Left ventricle myocardium inferior (tissue), 1 donor: ENCODE results near the gene JAKMIP1. TPM values are rescaled to one million over a fixed set of nuclear protein-coding genes. Genes with fewer than 3 reads are reported as not detected.

ENCODE experiments used
- DNase-seq: peaks from one replicate; pipeline ENCODE4 v3.0.0-alpha.2; 2020
- H3K27ac ChIP-seq: fragments of 200-600 bp; replicated peaks from 2 replicates; pipeline ENCODE4 v1.8.0; 2021
- H3K27me3 ChIP-seq: fragments of 200-600 bp; 2 replicates; pipeline ENCODE4 v1.8.0; 2021; ENCODE audit warnings: low read depth
- H3K36me3 ChIP-seq: fragments of 200-600 bp; 2 replicates; pipeline ENCODE4 v1.8.0; 2021
- H3K4me1 ChIP-seq: fragments of 200-600 bp; 2 replicates; pipeline ENCODE4 v1.8.0; 2021
- H3K4me3 ChIP-seq: fragments of 200-600 bp; 2 replicates; pipeline ENCODE4 v1.8.0; 2021; ENCODE audit warnings: mild to moderate bottlenecking, moderate library complexity
- H3K9me3 ChIP-seq: fragments of 200-600 bp; replicated peaks from 2 replicates; pipeline ENCODE4 v1.8.0; 2021
- intact Hi-C: fragments of 100-400 bp; cut with micrococcal nuclease; formaldehyde crosslinking; loops from one replicate; pipeline ENCODE4 v1.11.0; 2022
- total RNA-seq: library from RNA; stranded (reverse); fragmentation: NEBNext Ultra II Directional; extraction: Animal tissue kit (Norgen Biotek cat#: 25700); gene quantifications from one replicate; pipeline ENCODE4 v1.2.1, GENCODE V29; 2021
- TF ChIP-seq, protein P1 (sequence below): fragments of 200-600 bp; IDR thresholded peaks from 2 replicates; pipeline ENCODE4 v1.8.0; 2021; ENCODE audit warnings: antibody characterized with exemption, mild to moderate bottlenecking, borderline replicate concordance
- donor health status: DM: no; HTN: yes; CAD: no; lungs with severe emphysema.

Gene JAKMIP1
- total RNA-seq, 1 donor from 2014 or later: not detected

DNA sequence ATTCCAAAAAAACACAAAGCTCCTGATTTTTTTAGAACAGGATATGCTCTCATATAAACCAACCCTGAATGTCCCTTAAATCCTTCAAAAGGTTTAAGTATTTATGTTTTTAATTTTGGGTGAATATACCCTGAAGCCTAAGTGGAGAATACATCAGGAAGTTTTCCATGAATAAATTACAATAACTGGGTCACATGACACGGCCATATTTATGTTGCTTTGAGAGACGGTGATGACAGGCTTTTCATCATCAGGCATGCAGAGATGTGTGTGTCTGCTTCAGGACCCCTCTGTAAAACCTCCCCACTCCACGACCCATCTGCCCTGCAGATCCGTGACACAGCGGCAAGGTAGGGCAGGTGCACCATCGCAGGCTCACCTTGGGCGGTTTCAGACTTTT is 121.8 kb downstream of the JAKMIP1 start:
- TF ChIP-seq, protein P1, sequence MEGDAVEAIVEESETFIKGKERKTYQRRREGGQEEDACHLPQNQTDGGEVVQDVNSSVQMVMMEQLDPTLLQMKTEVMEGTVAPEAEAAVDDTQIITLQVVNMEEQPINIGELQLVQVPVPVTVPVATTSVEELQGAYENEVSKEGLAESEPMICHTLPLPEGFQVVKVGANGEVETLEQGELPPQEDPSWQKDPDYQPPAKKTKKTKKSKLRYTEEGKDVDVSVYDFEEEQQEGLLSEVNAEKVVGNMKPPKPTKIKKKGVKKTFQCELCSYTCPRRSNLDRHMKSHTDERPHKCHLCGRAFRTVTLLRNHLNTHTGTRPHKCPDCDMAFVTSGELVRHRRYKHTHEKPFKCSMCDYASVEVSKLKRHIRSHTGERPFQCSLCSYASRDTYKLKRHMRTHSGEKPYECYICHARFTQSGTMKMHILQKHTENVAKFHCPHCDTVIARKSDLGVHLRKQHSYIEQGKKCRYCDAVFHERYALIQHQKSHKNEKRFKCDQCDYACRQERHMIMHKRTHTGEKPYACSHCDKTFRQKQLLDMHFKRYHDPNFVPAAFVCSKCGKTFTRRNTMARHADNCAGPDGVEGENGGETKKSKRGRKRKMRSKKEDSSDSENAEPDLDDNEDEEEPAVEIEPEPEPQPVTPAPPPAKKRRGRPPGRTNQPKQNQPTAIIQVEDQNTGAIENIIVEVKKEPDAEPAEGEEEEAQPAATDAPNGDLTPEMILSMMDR: no peak
- Histone ChIP-seq H3K9me3 (no peaks in the 10 kb centered on the region), H3K27me3 (peaks cover 57% of the 10 kb centered on the region), H3K36me3 (no peaks in the 10 kb centered on the region), H3K4me1 (no peaks in the 10 kb centered on the region), H3K4me3 (no peak overlapping the region), H3K27ac (no peak overlapping the region)
- intact Hi-C loops: no loop called here
- DNase-seq: no peak

- Histone ChIP-seq H3K9me3 (no peaks in the 10 kb centered on the region), H3K27me3 (peaks cover 47% of the 10 kb centered on the region), H3K4me1 (no peaks in the 10 kb centered on the region), H3K27ac (no peak overlapping the region), H3K4me3 (no peak overlapping the region), H3K36me3 (no peaks in the 10 kb centered on the region)
- intact Hi-C loops: no loop called here
- DNase-seq: no peak
- TF ChIP-seq, protein P1: no peak
Observed at GRCh38 chr4:6076391-6076790, 124.0 kb downstream of the JAKMIP1 start.

DNA sequence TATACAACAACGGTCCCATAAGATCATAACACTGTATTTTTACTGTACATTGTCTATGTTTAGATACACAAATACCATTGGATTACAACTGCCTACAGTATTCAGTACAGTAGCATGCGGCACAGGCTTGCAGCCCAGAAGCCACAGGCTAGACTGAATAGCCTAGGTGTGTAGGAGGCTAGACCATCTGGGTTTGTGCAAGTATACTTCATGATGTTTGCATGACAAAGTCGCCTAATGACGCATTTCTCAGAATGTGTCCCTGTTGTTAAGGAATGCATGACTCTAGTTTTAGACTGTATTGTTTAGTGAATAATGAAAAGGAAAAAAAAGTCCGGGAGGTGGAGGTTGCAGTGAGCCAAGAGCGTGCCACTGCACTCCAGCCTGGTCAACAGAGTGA is 125.6 kb downstream of the JAKMIP1 start:
- Histone ChIP-seq H3K4me1 (no peaks in the 10 kb centered on the region), H3K36me3 (no peaks in the 10 kb centered on the region), H3K4me3 (no peak overlapping the region), H3K9me3 (no peaks in the 10 kb centered on the region), H3K27ac (no peak overlapping the region), H3K27me3 (peaks cover 49% of the 10 kb centered on the region)
- TF ChIP-seq, protein P1: no peak
- DNase-seq: no peak
- intact Hi-C loops: no loop called here

DNA sequence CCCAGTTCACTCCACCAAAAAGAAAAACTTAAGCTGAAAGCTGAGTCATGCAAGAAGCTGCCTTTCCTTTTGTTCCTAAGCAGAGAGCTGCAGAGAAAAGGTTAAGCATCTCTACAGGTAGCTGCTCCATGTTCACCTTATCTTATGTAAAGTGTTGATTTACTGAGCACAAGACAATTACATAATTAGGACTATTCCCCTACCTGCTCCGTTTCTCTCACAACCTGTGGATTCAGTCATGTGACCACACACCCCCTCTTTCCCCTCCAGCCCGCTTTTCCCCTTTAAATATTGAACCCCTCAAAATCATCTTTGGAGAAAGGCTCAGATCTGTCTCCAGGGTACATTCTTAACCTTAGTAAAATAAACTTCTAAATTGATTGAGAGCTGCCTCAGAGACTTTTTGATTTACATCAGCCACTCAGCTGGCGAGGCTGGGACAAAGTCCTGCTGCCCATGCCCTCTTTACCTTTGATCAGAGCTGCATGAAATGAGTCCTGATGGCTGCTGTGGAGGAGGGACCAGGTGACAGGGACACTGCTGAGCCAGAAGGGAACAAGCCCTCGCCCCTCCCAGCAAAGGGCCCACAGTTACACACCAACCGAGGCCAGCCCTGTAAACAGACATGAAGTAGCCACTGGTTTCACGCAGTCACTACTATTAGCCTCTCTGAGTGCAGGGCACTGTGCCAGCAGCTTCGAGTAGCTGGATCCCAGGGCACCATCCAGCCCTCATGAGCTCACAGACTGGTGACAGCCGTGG is 128.2 kb downstream of the JAKMIP1 start:
- no peaks in the 10 kb centered on the region for H3K4me1 ChIP-seq
- DNase-seq: peak; percentile 33
- TF ChIP-seq, protein P1: no peak
- no peak overlapping the region for H3K4me3 ChIP-seq
- intact Hi-C loops: no loop called here
- H3K27me3 ChIP-seq: peaks cover 60% of the 10 kb centered on the region
- H3K9me3 ChIP-seq: no peaks in the 10 kb centered on the region
- no peaks in the 10 kb centered on the region for H3K36me3 ChIP-seq
- no peak overlapping the region for H3K27ac ChIP-seq

GRCh38 chr4:6071191-6071958 is 129.0 kb downstream of the JAKMIP1 start:
- no peaks in the 10 kb centered on the region for H3K9me3 ChIP-seq
- no peak overlapping the region for H3K27ac ChIP-seq
- TF ChIP-seq, protein P1: no peak
- intact Hi-C loops: no loop called here
- H3K4me1 ChIP-seq: no peaks in the 10 kb centered on the region
- H3K36me3 ChIP-seq: no peaks in the 10 kb centered on the region
- no peak for DNase-seq
- no peak overlapping the region for H3K4me3 ChIP-seq
- H3K27me3 ChIP-seq: peaks cover 67% of the 10 kb centered on the region
